Activated B cell treated with CpG ODN at 0.5 μM for 24 hours (primary cell): ENCODE results near the gene CIT. TPM values are rescaled to one million over a fixed set of nuclear protein-coding genes. Genes with fewer than 3 reads are reported as not detected.
A peak's percentile ranks its signal among the peaks of the same experiment; 100 is the strongest.

Experiments used
- ATAC-seq: fragments of 200-7000 bp; cut with Tn5 transposase; one replicate; pipeline ENCODE4 v1.10.0; 2021; ENCODE audit warnings: low read depth, mild to moderate bottlenecking, moderate library complexity
- CTCF ChIA-PET: fragments of 350-600 bp; sonication (Branson Sonifier 250); formaldehyde crosslinking; loops from one replicate; lab custom pipeline; 2021; ENCODE audit warnings: antibody characterized with exemption; lab: Charles Lee
- POLR2A ChIA-PET: fragments of 350-600 bp; sonication (Branson Sonifier 250); formaldehyde crosslinking; loops from one replicate; lab custom pipeline; 2021; ENCODE audit warnings: antibody characterized with exemption; lab: Charles Lee
- DNase-seq: peaks from one replicate; pipeline ENCODE4 v3.0.0; 2022
- H3K27ac Mint-ChIP-seq: one replicate; pipeline ENCODE4 v1.8.0; 2020; ENCODE audit warnings: mixed read lengths
- H3K27me3 Mint-ChIP-seq: one replicate; pipeline ENCODE4 v1.8.0; 2021; ENCODE audit warnings: mixed read lengths
- H3K36me3 Mint-ChIP-seq: one replicate; pipeline ENCODE4 v1.8.0; 2021; ENCODE audit warnings: low read depth, mixed read lengths
- H3K4me1 Mint-ChIP-seq: one replicate; pipeline ENCODE4 v1.8.0; 2021; ENCODE audit warnings: mixed read lengths
- H3K4me3 Mint-ChIP-seq: one replicate; pipeline ENCODE4 v1.8.0; 2020; ENCODE audit warnings: mild to moderate bottlenecking, mixed read lengths
- H3K9me3 Mint-ChIP-seq: one replicate; pipeline ENCODE4 v1.8.0; 2020; ENCODE audit warnings: mixed read lengths
- CTCF ChIP-seq: fragments of 200-600 bp; IDR thresholded peaks from one replicate; pipeline ENCODE4 v1.8.0; 2022; ENCODE audit warnings: antibody characterized with exemption, mild to moderate bottlenecking
- intact Hi-C: fragments of 100-400 bp; cut with micrococcal nuclease; formaldehyde crosslinking; loops from one replicate; pipeline ENCODE4 v1.15.1; 2024
- total RNA-seq: library from RNA; stranded (reverse); gene quantifications from 2 replicates; pipeline ENCODE4 v1.2.3, GENCODE V29; 2022

CIT gene
- total RNA-seq, 1 donor from 2014 or later = 6.1 TPM

GRCh38 chr12:119673634-119674033 lies 203.5 kb downstream of the CIT start:
- no peak for TF ChIP-seq CTCF
- intact Hi-C loops = no loop called here
- Mint-ChIP-seq H3K4me3 (no peak overlapping the region), H3K9me3 (no peaks in the 10 kb centered on the region), H3K36me3 (peaks cover 88% of the 10 kb centered on the region), H3K27me3 (no peaks in the 10 kb centered on the region), H3K27ac (peak overlapping the region; percentile 50), H3K4me1 (peaks cover 42% of the 10 kb centered on the region)
- no peak for ATAC-seq
- POLR2A ChIA-PET = interaction anchor here (0.8 kb wide), 1 partner anchor 8 kb away, joined by 3 read pairs; no protein-coding TSS in a partner anchor
- no peak for DNase-seq
- CTCF ChIA-PET = no interaction called here

- ATAC-seq (no peak), DNase-seq (no peak)
- intact Hi-C loops = no loop called here
- ChIA-PET CTCF (no interaction called here), POLR2A (no interaction called here)
- no peaks in the 10 kb centered on the region for H3K9me3 Mint-ChIP-seq
- peak overlapping the region; percentile 15 for H3K4me3 Mint-ChIP-seq
- TF ChIP-seq CTCF = no peak
- peaks cover 50% of the 10 kb centered on the region for H3K4me1 Mint-ChIP-seq
- H3K27me3 Mint-ChIP-seq = no peaks in the 10 kb centered on the region
- no peak overlapping the region for H3K27ac Mint-ChIP-seq
- H3K36me3 Mint-ChIP-seq = peaks cover 76% of the 10 kb centered on the region
Measured at GRCh38 chr12:119672194-119672593, 204.9 kb downstream of the CIT start.

GRCh38 chr12:119671070-119671469 lies 206.1 kb downstream of the CIT start:
- H3K4me3 Mint-ChIP-seq = peak overlapping the region; percentile 30
- no peak for TF ChIP-seq CTCF
- H3K27ac Mint-ChIP-seq = peak overlapping the region; percentile 63
- no peaks in the 10 kb centered on the region for H3K9me3 Mint-ChIP-seq
- no peaks in the 10 kb centered on the region for H3K27me3 Mint-ChIP-seq
- CTCF ChIA-PET = interaction anchor here (1.6 kb wide), 1 partner anchor 12 kb away, joined by 3 read pairs; no protein-coding TSS in a partner anchor
- intact Hi-C loops = no loop called here
- H3K4me1 Mint-ChIP-seq = peaks cover 62% of the 10 kb centered on the region
- H3K36me3 Mint-ChIP-seq = peaks cover 64% of the 10 kb centered on the region
- no peak for ATAC-seq
- DNase-seq = no peak
- POLR2A ChIA-PET = interaction anchor here (1.4 kb wide), 1 partner anchor 11 kb away, joined by 5 read pairs; no protein-coding TSS in a partner anchor

GRCh38 chr12:119669744-119670472 lies 207.2 kb downstream of the CIT start:
- peaks cover 53% of the 10 kb centered on the region for H3K36me3 Mint-ChIP-seq
- no peak for TF ChIP-seq CTCF

GRCh38 chr12:119668324-119668841 lies 208.7 kb downstream of the CIT start:
- no peak for DNase-seq
- Mint-ChIP-seq H3K27ac (peak overlapping the region; percentile 92), H3K4me3 (peak overlapping the region; percentile 90)

More at GRCh38 chr12:119669744-119670472, 207.2 kb downstream of the CIT start:
- CTCF ChIA-PET = interaction anchor here (1.6 kb wide), 1 partner anchor 11 kb away, joined by 3 read pairs; no protein-coding TSS in a partner anchor
- POLR2A ChIA-PET = interaction anchor here (0.8 to 4.4 kb wide), 3 partner anchors 10 to 12 kb away, joined by 4 to 43 read pairs (median 5); no protein-coding TSS in a partner anchor
- Mint-ChIP-seq H3K4me3 (peak overlapping the region; percentile 54), H3K27ac (peak overlapping the region; percentile 71), H3K4me1 (peaks cover 72% of the 10 kb centered on the region), H3K9me3 (no peaks in the 10 kb centered on the region), H3K27me3 (no peaks in the 10 kb centered on the region)
- intact Hi-C loops = loop anchor here (5.0 kb wide), 2 partner anchors 112 to 417 kb away; no protein-coding TSS in a partner anchor
- DNase-seq = no peak
- ATAC-seq = no peak

More at GRCh38 chr12:119668324-119668841, 208.7 kb downstream of the CIT start:
- Mint-ChIP-seq H3K36me3 (peaks cover 38% of the 10 kb centered on the region), H3K4me1 (peaks cover 65% of the 10 kb centered on the region), H3K27me3 (no peaks in the 10 kb centered on the region), H3K9me3 (no peaks in the 10 kb centered on the region)
- CTCF ChIA-PET = interaction anchor here (0.8 to 2.1 kb wide), 5 partner anchors 13 to 222 kb away, joined by 3 to 19 read pairs (median 3); no protein-coding TSS in a partner anchor
- no peak for ATAC-seq
- POLR2A ChIA-PET = interaction anchor here (0.5 to 4.4 kb wide), 7 partner anchors 10 to 1295 kb away, joined by 3 to 43 read pairs (median 3); partner anchors contain the start of gene TAOK3
- intact Hi-C loops = loop anchor here (5.0 kb wide), 2 partner anchors 114 to 419 kb away; no protein-coding TSS in a partner anchor
- no peak for TF ChIP-seq CTCF
